AG04449 (cell line): ENCODE measurements around the gene EEFSEC.

Experiments
- CTCF ChIA-PET: fragments of 350-600 bp; formaldehyde crosslinking; extraction: SDS; loops from one replicate; lab custom pipeline; 2021; ENCODE audit warnings: antibody characterized with exemption; lab: Yijun Ruan, JAX
- POLR2A ChIA-PET: fragments of 400-600, 350-600 bp; formaldehyde crosslinking; extraction: SDS; loops from one replicate; lab custom pipeline; 2020; ENCODE audit warnings: antibody characterized with exemption, inconsistent platforms; lab: Yijun Ruan, JAX
- DNase-seq: peaks from one replicate; pipeline ENCODE4 v3.0.0-alpha.2; 2010; ENCODE audit warnings: low read depth, low spot score
- H3K4me3 ChIP-seq: 2 replicates; pipeline ENCODE4 v1.5.1; 2011; ENCODE audit warnings: low read depth, mild to moderate bottlenecking, control low read depth, low read length
- CTCF ChIP-seq: IDR thresholded peaks from one replicate; pipeline ENCODE4 v1.5.1; 2011; ENCODE audit warnings: mild to moderate bottlenecking, moderate library complexity, low read length, control low read depth, inconsistent platforms; ENCODE audit not compliant: insufficient read depth; ENCODE audit errors: missing control alignments

Gene EEFSEC

GRCh38 chr3:128335621-128336296 lies 182.5 kb downstream of the EEFSEC start:
- POLR2A ChIA-PET: no interaction called here
- H3K4me3 ChIP-seq: no peak overlapping the region
- CTCF ChIA-PET: interaction anchor here (1.1 kb wide), 1 partner anchor 13 kb away, joined by 3 read pairs; no protein-coding TSS in a partner anchor
- no peak for DNase-seq
- no peak for TF ChIP-seq CTCF

GRCh38 chr3:128336337-128337156 lies 183.3 kb downstream of the EEFSEC start:
- no peak for DNase-seq
- no peak overlapping the region for H3K4me3 ChIP-seq
- CTCF ChIA-PET: interaction anchor here (1.1 kb wide), 1 partner anchor 14 kb away, joined by 3 read pairs; no protein-coding TSS in a partner anchor
- no peak for TF ChIP-seq CTCF
- POLR2A ChIA-PET: no interaction called here

- ChIA-PET CTCF (no interaction called here), POLR2A (no interaction called here)
- H3K4me3 ChIP-seq: no peak overlapping the region
- DNase-seq: no peak
- no peak for TF ChIP-seq CTCF
Observed at GRCh38 chr3:128337305-128337704, 184.0 kb downstream of the EEFSEC start.

GRCh38 chr3:128338536-128339330 lies 185.5 kb downstream of the EEFSEC start:
- DNase-seq: no peak
- ChIA-PET CTCF (interaction anchor here (1.2 to 1.4 kb wide), 2 partner anchors 13 to 16 kb away, joined by 3 to 4 read pairs; no protein-coding TSS in a partner anchor), POLR2A (no interaction called here)
- no peak for TF ChIP-seq CTCF
- H3K4me3 ChIP-seq: no peak overlapping the region

GRCh38 chr3:128339491-128340012 lies 186.3 kb downstream of the EEFSEC start:
- ChIA-PET CTCF (interaction anchor here (1.5 kb wide), 1 partner anchor 169 kb away, joined by 4 read pairs; no protein-coding TSS in a partner anchor), POLR2A (no interaction called here)
- DNase-seq: no peak
- H3K4me3 ChIP-seq: no peak overlapping the region
- TF ChIP-seq CTCF: no peak
